ENCODE results near the gene SAMD10.
"Not testable (repeated sequence)": the region's sequence is repeated elsewhere in the genome, so short reads cannot be mapped to it uniquely, and the experiment has no call there.

The SAMD10 gene

GRCh38 chr20:63973160-63973479 is 6.3 kb downstream of the SAMD10 start:
- TF ChIP-seq CTCF (IDR thresholded peaks at IDR 0.05; ENCODE audit: low read depth, low read length, missing control alignments), result no peak
- H3K4me3 ChIP-seq (replicated peaks; ENCODE audit: low read depth, low read length), result no peak overlapping the region
- DNase-seq (ENCODE audit: extremely low read depth, low read depth), result no peak

- TF ChIP-seq CTCF (IDR thresholded peaks at IDR 0.05; ENCODE audit: low read depth, low read length, missing control alignments), result no peak
- DNase-seq (ENCODE audit: extremely low read depth, low read depth), result no peak
- no peak overlapping the region for H3K4me3 ChIP-seq (replicated peaks; ENCODE audit: low read depth, low read length)
Measured at GRCh38 chr20:63972312-63973159, 6.9 kb downstream of the SAMD10 start.

GRCh38 chr20:63971960-63972311 is 7.5 kb downstream of the SAMD10 start:
- not testable (repeated sequence) for DNase-seq (ENCODE audit: extremely low read depth, low read depth); H3K4me3 ChIP-seq (replicated peaks; ENCODE audit: low read depth, low read length)

- H3K4me3 ChIP-seq (replicated peaks; ENCODE audit: low read depth, low read length), result no peak overlapping the region
- DNase-seq (ENCODE audit: extremely low read depth, low read depth), result no peak
- TF ChIP-seq CTCF (IDR thresholded peaks at IDR 0.05; ENCODE audit: low read depth, low read length, missing control alignments), result no peak
Measured at GRCh38 chr20:63970714-63971431, 8.6 kb downstream of the SAMD10 start.

- peak within 1 kb of the TSS; percentile 69 for H3K4me3 ChIP-seq (replicated peaks; ENCODE audit: low read depth, low read length)
- no peak for TF ChIP-seq CTCF (IDR thresholded peaks at IDR 0.05; ENCODE audit: low read depth, low read length, missing control alignments)
- DNase-seq (ENCODE audit: extremely low read depth, low read depth), result no peak
Measured at GRCh38 chr20:63969838-63970713, 9.4 kb downstream of the SAMD10 start, which contains the start of gene ZNF512B. ZNF512B (minus strand) TSS chr20:63969930; CDS start chr20:63967950, 1,980 bp downstream.

- H3K4me3 ChIP-seq (replicated peaks; ENCODE audit: low read depth, low read length), result peak overlapping the region; percentile 69
- no peak for TF ChIP-seq CTCF (IDR thresholded peaks at IDR 0.05; ENCODE audit: low read depth, low read length, missing control alignments)
- no peak for DNase-seq (ENCODE audit: extremely low read depth, low read depth)
Measured at GRCh38 chr20:63968928-63969760, 10.3 kb downstream of the SAMD10 start.

All from HFF-Myc (cell line).